OCI-LY1 (cell line): ENCODE results near the gene FPR2.

Source experiments
- CTCF ChIP-seq: fragments of 200-600 bp; sonication (generic), shearing (Covaris generic); IDR thresholded peaks from 2 replicates; pipeline ENCODE4 v1.5.1; 2017; ENCODE audit warnings: mild to moderate bottlenecking, antibody characterized with exemption, low read length, moderate library complexity, mixed read lengths
- EZH2 ChIP-seq: fragments of 200-600 bp; sonication (generic), shearing (Covaris generic); IDR thresholded peaks from 2 replicates; pipeline ENCODE4 v1.8.0; 2017; ENCODE audit warnings: borderline replicate concordance, mixed run types, mild to moderate bottlenecking, antibody characterized with exemption, low read length, moderate library complexity, mixed read lengths

- no peak for TF ChIP-seq CTCF
- no peak for TF ChIP-seq EZH2
Observed at GRCh38 chr19:51746731-51747130, 14.2 kb upstream of the FPR2 start.
